RWPE2 (cell line): ENCODE data around the gene FNDC8.
A peak's percentile ranks its signal among the peaks of the same experiment; 100 is the strongest.

Source experiments
- ATAC-seq: fragments of 200-7000 bp; cut with Tn5 transposase; 3 replicates; pipeline ENCODE4 v1.9.1; 2021; ENCODE audit warnings: low read depth
- DNase-seq: peaks from one replicate; pipeline ENCODE4 v3.0.0-alpha.2; 2020; ENCODE audit warnings: low spot score
- H3K27ac ChIP-seq: fragments of 450-650 bp; 2 replicates; pipeline ENCODE4 v1.5.1; 2017; ENCODE audit warnings: mild to moderate bottlenecking; ENCODE audit not compliant: poor library complexity, severe bottlenecking
- H3K27me3 ChIP-seq: fragments of 250-450 bp; sonication (Bioruptor Pico); 2 replicates; pipeline ENCODE4 v1.5.1; 2021; ENCODE audit warnings: mild to moderate bottlenecking, moderate library complexity; ENCODE audit not compliant: insufficient read depth, poor library complexity, severe bottlenecking
- H3K36me3 ChIP-seq: fragments of 250-450 bp; sonication (Bioruptor Pico); 2 replicates; pipeline ENCODE4 v1.5.1; 2020; ENCODE audit warnings: low read depth, mild to moderate bottlenecking, moderate library complexity
- H3K4me1 ChIP-seq: fragments of 250-450 bp; sonication (Bioruptor Pico); 2 replicates; pipeline ENCODE4 v1.5.1; 2021; ENCODE audit warnings: mild to moderate bottlenecking, moderate library complexity; ENCODE audit not compliant: insufficient read depth, poor library complexity, severe bottlenecking
- H3K4me3 ChIP-seq: fragments of 250-450 bp; sonication (Bioruptor Pico); 2 replicates; pipeline ENCODE4 v1.5.1; 2021; ENCODE audit warnings: mild to moderate bottlenecking, moderate library complexity; ENCODE audit not compliant: severe bottlenecking
- H3K9me3 ChIP-seq: fragments of 250-450 bp; sonication (Bioruptor Pico); 2 replicates; pipeline ENCODE4 v1.5.1; 2021; ENCODE audit warnings: mild to moderate bottlenecking, moderate library complexity; ENCODE audit not compliant: severe bottlenecking
- CTCF ChIP-seq: fragments of 450-650 bp; IDR thresholded peaks from one replicate; pipeline ENCODE4 v1.5.1; 2017; ENCODE audit warnings: mild to moderate bottlenecking, moderate library complexity; ENCODE audit not compliant: poor library complexity, severe bottlenecking

Gene FNDC8

DNA sequence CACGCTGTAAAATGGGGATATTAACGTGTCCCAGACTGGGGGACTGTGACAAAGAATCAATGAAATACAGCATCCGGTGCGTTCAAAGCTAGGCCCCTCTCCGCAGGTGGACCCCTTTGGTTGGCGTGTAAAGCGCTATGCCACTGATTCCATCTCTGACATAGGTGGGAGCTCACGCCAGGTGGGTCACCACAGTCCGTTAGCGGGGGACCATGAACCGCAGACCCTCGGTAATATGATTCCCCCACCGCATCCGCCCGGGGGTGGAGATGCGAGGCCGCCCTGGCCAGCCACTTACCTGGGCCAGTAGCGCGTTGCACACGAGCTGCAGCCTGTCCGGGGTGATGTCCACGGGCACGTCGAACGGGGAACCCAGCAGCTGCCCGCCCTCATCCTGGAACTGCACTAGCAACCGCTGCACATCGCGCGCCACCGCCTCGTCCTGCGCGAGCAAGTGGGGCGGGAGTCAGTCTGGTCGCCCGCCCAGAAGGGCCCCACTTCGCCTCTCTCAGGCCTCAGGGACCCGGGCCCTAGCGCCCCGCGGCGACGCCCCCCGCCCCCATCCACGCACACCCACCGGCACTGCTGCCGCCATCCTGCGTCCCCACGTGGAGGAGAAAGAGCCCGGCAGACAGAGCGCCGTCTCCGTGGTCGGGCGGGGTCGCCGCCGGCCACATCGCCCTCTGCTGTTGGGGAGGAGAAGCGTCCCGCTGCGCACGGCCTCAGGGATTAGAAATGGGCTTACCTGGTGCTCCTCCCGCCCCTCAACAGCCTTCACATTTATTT, 20.5 kb downstream of the FNDC8 start, which contains the start of gene NLE1:
Gene NLE1 (minus strand): TSS at position 623 of the 786 bp plus-strand sequence. CDS start 28 bp downstream, at position 595.
- peak; percentile 73 for DNase-seq
- peak; percentile 96 for ATAC-seq
- Histone ChIP-seq H3K4me3 (peak within 1 kb of the TSS; percentile 76), H3K9me3 (no peaks in the 10 kb centered on the region), H3K36me3 (peaks cover 39% of the 10 kb centered on the region), H3K27ac (peak within 1 kb of the TSS; percentile 3), H3K27me3 (no peaks in the 10 kb centered on the region), H3K4me1 (peaks cover 4% of the 10 kb centered on the region)
- peak; percentile 97 for TF ChIP-seq CTCF

GRCh38 chr17:35142467-35142796, 21.0 kb downstream of the FNDC8 start:
- peaks cover 34% of the 10 kb centered on the region for H3K36me3 ChIP-seq
- no peaks in the 10 kb centered on the region for H3K27me3 ChIP-seq
- H3K27ac ChIP-seq, result no peak overlapping the region
- ATAC-seq, result no peak
- H3K4me3 ChIP-seq, result peak overlapping the region; percentile 76
- H3K4me1 ChIP-seq, result peaks cover 4% of the 10 kb centered on the region
- no peak for DNase-seq
- no peaks in the 10 kb centered on the region for H3K9me3 ChIP-seq
- peak; percentile 79 for TF ChIP-seq CTCF

GRCh38 chr17:35144840-35145239, 23.4 kb downstream of the FNDC8 start:
- TF ChIP-seq CTCF, result no peak
- Histone ChIP-seq H3K4me1 (peaks cover 4% of the 10 kb centered on the region), H3K9me3 (no peaks in the 10 kb centered on the region), H3K27me3 (no peaks in the 10 kb centered on the region), H3K27ac (no peak overlapping the region), H3K4me3 (no peak overlapping the region), H3K36me3 (peaks cover 14% of the 10 kb centered on the region)
- DNase-seq (no peak), ATAC-seq (no peak)

DNA sequence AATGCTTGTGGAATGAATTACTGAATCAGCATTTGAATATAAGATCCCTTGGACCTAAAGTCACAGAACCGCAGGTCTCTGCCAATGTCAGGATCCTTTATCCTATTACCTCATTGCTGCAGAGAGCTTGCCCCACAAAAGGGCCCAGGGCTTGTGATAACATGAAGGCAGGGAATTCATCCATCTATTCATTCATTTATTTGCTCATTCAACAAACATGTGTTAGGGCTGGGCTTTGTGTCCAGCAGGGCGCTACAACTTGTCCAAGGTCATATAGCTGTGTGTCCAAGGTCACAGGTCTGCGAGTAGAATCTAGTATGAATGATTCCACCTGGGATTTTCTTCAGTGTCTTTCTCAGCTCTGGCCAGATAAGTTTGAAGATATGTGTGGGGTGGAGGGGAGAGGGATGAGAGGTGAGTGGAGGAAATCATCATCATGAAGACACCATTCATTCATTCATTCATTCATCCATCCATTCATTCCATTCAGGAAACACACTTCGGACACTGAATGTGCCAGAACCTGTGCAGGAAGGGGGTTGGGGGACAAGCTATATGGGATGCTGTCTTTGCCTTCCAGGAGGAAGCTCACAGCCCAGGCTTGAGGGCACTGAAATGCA, 24.9 kb downstream of the FNDC8 start:
- H3K4me1 ChIP-seq, result no peaks in the 10 kb centered on the region
- no peaks in the 10 kb centered on the region for H3K27me3 ChIP-seq
- H3K36me3 ChIP-seq, result no peaks in the 10 kb centered on the region
- ATAC-seq (no peak), DNase-seq (no peak)
- no peak overlapping the region for H3K4me3 ChIP-seq
- no peak overlapping the region for H3K27ac ChIP-seq
- no peak for TF ChIP-seq CTCF
- H3K9me3 ChIP-seq, result no peaks in the 10 kb centered on the region
